ENCODE measurements around the gene CBARP. TPM values are rescaled to one million over a fixed set of nuclear protein-coding genes. Genes with fewer than 3 reads are reported as not detected.

The CBARP gene
- total RNA-seq, 1 experiment from 2014 or later = 13.3 TPM

DNA sequence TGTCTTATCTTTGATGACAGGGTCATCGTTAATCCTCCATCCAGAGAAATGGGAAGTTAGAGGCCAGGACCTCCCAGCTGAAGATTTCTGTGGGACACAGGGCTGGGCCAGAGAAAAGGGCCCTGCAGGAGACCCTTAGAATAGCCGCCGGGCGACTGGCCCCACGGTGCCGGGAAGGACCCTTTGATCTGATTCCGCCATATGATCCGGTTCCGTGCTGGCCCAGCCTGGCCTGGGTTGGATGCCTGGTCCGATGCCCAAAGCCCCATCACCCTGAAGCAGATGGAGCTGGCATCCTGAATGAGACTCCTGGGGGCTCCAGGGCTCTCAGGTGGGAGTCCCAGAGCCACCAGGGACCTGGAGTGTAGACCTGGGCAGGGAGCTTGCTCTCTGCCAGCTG lies 38.3 kb downstream of the CBARP start:
- Histone ChIP-seq H3K27ac (ENCODE audit: low read depth, low read length, poor library complexity, severe bottlenecking) (no peak overlapping the region), H3K36me3 (ENCODE audit: insufficient read depth, low read length, poor library complexity, severe bottlenecking) (no peaks in the 10 kb centered on the region), H3K27me3 (replicated peaks; ENCODE audit: insufficient read depth, low read depth, low read length, poor library complexity) (no peaks in the 10 kb centered on the region), H3K4me3 (ENCODE audit: low read depth, low read length, poor library complexity, severe bottlenecking) (no peak overlapping the region), H3K9me3 (ENCODE audit: low read depth, low read length, poor library complexity, severe bottlenecking) (no peaks in the 10 kb centered on the region), H3K4me1 (ENCODE audit: insufficient read depth, low read length, poor library complexity, severe bottlenecking) (peaks cover 8% of the 10 kb centered on the region)
- intact Hi-C loops (cut with micrococcal nuclease; ENCODE audit: unreplicated experiment) = no loop called here
- BruUV-seq (replicated peaks) = no TSS peak
- CTCF ChIA-PET = no interaction called here
- no peak for TF ChIP-seq EZH2 (IDR thresholded peaks at IDR 0.05; ENCODE audit: borderline replicate concordance, low read depth, low read length, poor library complexity, severe bottlenecking)
- no peak for TF ChIP-seq CTCF (conservative IDR thresholded peaks at IDR 0.05; ENCODE audit: low read depth, low read length)
- POLR2A ChIA-PET (ENCODE audit: low non-redundant PET) = no interaction called here
- DNase-seq (ENCODE audit: low spot score) = no peak

DNA sequence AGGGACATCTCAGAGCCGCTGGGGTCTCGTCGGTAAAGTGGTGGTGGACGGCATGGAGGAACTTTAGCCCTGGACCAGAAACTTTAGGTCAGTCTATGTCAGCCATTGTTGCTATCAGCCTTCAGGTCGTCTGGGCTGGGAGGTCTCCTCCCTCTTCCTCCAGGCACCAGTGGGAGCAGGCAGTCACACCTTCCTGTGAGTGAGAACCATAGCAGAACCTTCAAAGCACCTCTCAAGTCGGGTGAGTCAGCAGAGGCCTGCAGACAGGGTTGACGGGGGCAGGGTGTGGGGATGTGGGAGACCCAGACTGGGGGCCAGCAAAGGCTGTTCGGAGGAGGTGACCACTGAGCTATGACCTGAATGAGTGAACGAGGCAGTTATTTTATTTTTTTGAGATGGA lies 48.4 kb downstream of the CBARP start:
- Histone ChIP-seq H3K27me3 (replicated peaks; ENCODE audit: insufficient read depth, low read depth, low read length, poor library complexity) (no peaks in the 10 kb centered on the region), H3K27ac (ENCODE audit: low read depth, low read length, poor library complexity, severe bottlenecking) (no peak overlapping the region), H3K36me3 (ENCODE audit: insufficient read depth, low read length, poor library complexity, severe bottlenecking) (no peaks in the 10 kb centered on the region), H3K9me3 (ENCODE audit: low read depth, low read length, poor library complexity, severe bottlenecking) (no peaks in the 10 kb centered on the region), H3K4me1 (ENCODE audit: insufficient read depth, low read length, poor library complexity, severe bottlenecking) (no peaks in the 10 kb centered on the region), H3K4me3 (ENCODE audit: low read depth, low read length, poor library complexity, severe bottlenecking) (no peak overlapping the region)
- no peak for TF ChIP-seq CTCF (conservative IDR thresholded peaks at IDR 0.05; ENCODE audit: low read depth, low read length)
- no peak for TF ChIP-seq EZH2 (IDR thresholded peaks at IDR 0.05; ENCODE audit: borderline replicate concordance, low read depth, low read length, poor library complexity, severe bottlenecking)
- BruUV-seq (replicated peaks) = no TSS peak
- CTCF ChIA-PET = no interaction called here
- POLR2A ChIA-PET (ENCODE audit: low non-redundant PET) = no interaction called here
- no peak for DNase-seq (ENCODE audit: low spot score)
- intact Hi-C loops (cut with micrococcal nuclease; ENCODE audit: unreplicated experiment) = no loop called here

GRCh38 chr19:1183543-1184172 lies 54.1 kb downstream of the CBARP start:
- ChIA-PET POLR2A (ENCODE audit: low non-redundant PET) (no interaction called here), CTCF (no interaction called here)
- TF ChIP-seq EZH2 (IDR thresholded peaks at IDR 0.05; ENCODE audit: borderline replicate concordance, low read depth, low read length, poor library complexity, severe bottlenecking) = no peak
- TF ChIP-seq CTCF (conservative IDR thresholded peaks at IDR 0.05; ENCODE audit: low read depth, low read length) = no peak
- no peaks in the 10 kb centered on the region for H3K36me3 ChIP-seq (ENCODE audit: insufficient read depth, low read length, poor library complexity, severe bottlenecking)
- H3K27me3 ChIP-seq (replicated peaks; ENCODE audit: insufficient read depth, low read depth, low read length, poor library complexity) = no peaks in the 10 kb centered on the region
- H3K27ac ChIP-seq (ENCODE audit: low read depth, low read length, poor library complexity, severe bottlenecking) = no peak overlapping the region
- H3K4me1 ChIP-seq (ENCODE audit: insufficient read depth, low read length, poor library complexity, severe bottlenecking) = peaks cover 10% of the 10 kb centered on the region
- intact Hi-C loops (cut with micrococcal nuclease; ENCODE audit: unreplicated experiment) = no loop called here
- no peaks in the 10 kb centered on the region for H3K9me3 ChIP-seq (ENCODE audit: low read depth, low read length, poor library complexity, severe bottlenecking)
- no peak for DNase-seq (ENCODE audit: low spot score)
- BruUV-seq (replicated peaks) = no TSS peak
- no peak overlapping the region for H3K4me3 ChIP-seq (ENCODE audit: low read depth, low read length, poor library complexity, severe bottlenecking)
